GM18517 (cell line): ENCODE measurements around the gene PPA2.
"Not testable (repeated sequence)": the region's sequence is repeated elsewhere in the genome, so short reads cannot be mapped to it uniquely, and the experiment has no call there.

Experiments used
- ATAC-seq: cut with Tn5 transposase; IDR thresholded peaks from one replicate; pipeline ENCODE4 v1.9.1; 2021; ENCODE audit warnings: mild to moderate bottlenecking, moderate library complexity; ENCODE audit not compliant: unreplicated experiment

PPA2 gene

DNA sequence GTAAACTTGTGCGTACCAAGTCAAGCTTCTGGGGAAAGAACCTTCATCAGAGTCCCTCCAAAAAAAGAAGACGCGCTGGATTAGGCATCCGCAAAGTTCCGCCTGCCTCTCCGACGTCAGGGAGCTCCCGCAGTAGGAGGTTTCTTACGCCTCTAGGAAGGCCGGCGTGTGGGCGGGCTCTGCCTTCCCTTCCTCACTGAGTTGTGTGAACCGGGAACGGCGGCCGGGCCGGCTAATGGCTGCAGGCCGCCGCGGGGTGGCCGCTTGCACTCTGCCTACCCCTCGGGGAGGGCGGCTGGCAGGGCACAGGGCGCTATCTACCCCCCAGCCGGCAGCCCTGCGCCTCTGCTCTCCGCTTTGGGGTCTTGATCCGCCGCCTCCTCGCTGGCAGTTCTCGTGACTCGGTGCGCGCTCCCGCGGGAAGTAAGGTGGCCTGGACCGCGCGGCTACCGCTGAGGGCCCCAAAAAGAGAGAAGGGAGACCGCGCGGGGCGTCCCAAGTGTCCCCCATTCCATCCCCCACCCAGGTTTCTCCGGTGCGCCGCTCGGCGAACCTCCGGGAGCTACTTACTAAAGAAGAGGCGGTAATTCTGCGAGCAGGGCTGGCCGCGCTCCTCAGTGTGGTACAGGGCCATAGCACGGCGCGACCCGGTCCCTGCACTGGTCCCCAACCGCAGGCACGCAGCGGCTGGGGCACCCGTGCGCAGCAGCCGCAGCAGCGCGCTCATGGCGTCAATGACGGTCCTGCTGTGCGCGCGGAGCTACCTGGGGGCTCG lies at the start of gene PPA2:
TSS of gene PPA2 (minus strand) at position 739 of the 775 bp plus-strand sequence. CDS start at position 727, 12 bp downstream.
- ATAC-seq = peak; percentile 73

DNA sequence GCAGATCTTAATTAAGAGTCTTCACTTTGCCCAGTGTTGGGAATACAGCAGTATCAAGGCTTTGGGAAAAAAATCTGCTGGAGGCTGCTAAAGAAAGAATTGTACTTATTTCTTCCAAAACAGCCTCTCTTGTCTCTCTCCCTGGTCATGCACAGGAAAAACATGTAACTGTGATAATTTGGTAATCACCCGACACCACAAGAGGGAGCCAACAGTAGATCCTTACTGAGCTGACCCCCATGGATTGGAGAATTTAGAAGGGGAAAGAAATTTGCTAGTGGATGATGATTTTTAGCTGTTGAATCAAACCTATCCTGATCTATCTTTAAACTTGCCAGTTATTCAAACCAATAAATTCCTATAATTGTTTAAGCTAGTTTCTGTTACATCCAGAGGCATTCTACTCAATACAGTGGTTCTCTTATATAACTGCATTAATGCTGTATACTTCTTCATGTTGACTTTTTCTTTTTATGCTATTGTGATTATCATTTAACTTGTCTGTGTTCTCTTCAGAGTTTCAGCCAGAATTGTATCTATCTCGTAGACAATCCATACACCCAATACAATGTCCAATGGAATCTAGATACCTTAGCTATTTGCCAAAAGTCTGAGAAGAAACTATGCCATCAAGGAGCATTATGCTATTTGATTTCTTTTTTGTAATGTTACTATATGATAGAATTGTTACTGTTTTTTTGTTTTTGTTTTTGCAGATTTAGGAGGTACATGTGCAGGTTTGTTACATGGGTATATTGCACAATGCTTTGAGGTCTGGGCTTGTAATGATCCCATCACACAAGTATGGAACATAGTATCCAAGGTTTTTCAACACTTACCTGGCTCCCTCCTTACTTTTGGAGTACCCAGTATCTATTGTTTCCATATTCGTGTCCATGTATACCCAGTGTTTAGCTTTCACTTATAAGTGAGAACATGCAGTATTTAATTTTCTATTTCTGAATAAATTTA lies 47.2 kb upstream of the PPA2 start:
- ATAC-seq = peak; percentile 76

DNA sequence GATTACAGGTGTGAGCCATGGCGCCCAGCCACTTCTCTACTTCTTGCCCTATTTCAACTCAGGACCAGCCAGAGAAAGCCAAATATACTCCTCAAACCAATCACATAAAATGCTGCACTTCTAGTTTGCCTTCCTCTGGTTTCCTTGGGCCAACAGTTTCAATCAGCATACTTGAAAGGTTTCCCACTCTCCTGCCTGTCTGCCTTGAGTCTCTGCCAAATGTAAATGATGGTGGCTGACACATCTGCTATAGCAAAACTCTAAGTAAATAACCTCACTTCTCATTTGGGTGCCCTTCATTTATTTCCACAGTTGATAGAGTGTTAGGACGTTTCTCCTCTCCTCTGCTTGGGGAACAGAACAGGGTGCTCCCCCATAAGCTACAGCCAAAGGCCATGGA lies 36.4 kb upstream of the PPA2 start:
- ATAC-seq = no peak

DNA sequence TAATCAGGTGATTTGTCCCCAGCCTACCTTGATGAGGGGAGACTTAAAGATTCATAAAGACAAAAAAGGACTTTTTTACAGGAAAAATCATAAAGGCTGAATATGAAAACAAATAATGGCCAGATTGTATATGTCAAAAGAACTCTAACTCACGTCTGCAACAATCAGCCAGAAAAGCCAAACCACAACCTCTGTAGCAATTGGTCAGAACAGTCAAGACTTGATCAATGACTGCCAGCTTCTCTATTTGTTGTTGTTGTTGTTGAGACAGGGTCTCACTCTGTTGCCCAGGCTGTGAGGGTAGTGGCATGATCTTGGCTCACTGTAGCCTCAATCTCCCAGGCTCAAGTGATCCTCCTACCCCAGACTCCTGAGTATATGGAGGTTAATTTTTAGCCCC lies 35.9 kb upstream of the PPA2 start:
- peak; percentile 5 for ATAC-seq

DNA sequence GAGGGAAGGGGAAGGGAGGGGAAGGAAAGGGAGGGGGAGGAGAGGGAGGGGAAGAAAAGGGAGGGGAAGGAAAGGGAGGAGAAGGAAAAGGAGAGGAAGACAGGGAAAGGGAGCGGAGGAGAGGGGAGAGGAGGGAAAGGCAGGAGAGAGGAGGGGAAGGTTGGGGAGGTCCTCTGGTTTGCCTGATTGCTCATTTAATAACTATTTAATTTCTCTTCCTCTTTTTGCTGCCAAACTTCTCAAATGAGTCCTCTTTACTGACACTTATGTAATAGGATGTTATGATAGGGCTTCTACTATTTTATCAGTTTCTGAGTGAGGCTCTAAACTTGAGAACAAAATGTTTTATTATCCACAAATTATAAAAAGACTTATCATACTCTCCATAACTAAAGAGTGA lies 35.4 kb upstream of the PPA2 start:
- peak; percentile 97 for ATAC-seq

- ATAC-seq = no peak
Observed at GRCh38 chr4:105504744-105505143, 30.9 kb upstream of the PPA2 start.

DNA sequence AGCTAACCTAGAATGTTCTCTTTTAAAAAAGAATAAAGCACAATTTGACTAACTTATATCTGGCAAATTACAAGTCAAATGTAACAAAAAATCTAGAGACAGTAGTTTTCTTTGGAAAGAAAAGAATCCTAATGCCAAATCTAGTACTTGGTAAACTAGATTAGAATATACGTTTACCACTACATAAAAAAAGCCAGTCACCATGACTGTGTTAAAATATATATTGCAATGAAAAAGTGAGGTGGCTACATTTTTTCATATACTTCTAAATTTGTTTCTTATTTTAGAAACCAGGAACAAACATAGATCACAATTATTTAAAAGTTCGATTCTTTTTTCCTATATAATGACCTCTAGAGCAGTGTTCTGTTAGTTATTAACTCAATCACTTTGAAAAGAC lies 29.6 kb upstream of the PPA2 start:
- ATAC-seq = no peak

GRCh38 chr4:105496899-105497298 lies 23.0 kb upstream of the PPA2 start:
- no peak for ATAC-seq

- no peak for ATAC-seq
Observed at GRCh38 chr4:105495667-105496066, 21.8 kb upstream of the PPA2 start.

DNA sequence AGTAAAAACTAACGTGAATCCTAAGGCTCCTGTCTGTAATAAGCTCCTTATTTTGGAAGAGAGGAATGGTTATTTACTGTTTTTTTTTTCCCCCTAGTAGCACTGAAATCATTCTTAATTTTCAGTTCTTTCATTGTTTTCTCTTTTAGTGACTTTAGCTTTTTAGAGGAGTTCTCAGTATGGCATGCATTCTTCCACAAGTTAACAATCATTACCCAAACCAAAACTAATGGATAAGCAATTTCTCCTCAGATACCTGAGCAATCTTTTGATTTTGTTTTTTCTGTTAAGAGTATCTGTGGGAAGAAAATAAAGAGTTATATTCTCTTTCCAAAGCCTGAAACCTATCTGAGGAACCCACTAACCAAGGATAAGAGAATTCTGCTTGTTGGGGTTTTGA lies 16.7 kb upstream of the PPA2 start:
- ATAC-seq = no peak

DNA sequence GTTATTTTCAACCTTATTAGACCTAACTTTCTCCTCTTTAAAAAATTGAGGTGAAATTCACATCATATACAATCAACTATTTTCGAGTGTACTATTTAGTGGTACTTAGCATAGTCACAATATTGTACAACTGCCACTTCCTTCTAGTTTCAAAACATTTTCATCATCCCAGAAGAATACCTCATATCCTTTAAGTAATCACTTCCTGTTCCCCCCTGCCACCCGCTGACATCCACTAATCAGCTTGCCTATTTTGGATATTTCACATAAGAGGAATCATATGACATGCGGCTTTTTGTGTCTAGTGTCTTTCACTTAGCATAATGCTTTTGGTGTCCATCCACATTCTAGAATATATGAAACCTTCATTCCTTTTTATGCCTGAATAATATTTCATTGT lies 10.0 kb upstream of the PPA2 start:
- ATAC-seq = no peak

DNA sequence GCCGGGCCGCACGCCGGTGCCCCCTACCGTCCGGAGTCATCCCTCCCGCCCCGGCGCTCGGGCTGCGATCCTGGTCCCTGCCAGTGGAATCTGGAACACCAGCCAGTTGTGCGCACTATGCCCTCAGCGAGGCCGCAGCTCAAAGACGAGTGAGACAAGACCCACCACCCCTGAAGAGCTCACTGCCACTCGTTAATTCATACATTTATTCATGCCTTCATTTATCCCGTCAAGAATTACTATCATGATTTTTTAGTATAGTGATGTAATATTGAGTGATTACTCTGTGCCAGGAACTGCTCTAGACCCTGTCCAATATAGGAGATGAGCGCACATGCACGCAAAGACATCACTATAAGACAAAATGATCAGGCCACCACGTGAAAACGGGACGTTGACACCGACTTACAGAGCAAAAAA lies 247 bp upstream of the PPA2 start:
- peak; percentile 22 for ATAC-seq

DNA sequence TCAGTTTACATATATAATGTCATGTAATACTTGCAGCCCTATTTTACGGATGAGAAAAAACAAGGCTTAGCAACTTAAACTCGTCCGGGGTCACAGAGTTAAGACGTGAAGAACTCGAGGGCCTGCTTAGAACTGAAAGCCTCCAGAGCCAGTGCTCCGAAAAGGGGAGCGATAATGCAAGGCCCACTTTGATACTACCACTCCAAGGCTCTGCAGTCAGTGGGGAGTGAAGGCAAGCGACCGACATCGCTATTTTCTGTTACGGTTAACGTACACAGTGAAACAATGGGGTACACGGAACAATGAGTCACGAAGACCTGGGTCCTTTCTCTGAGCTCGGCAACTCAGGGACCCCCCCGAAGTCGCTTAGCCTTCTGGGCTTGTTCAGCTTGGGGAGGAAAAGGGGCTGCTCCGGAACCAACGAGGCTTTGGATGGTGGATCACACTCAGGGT lies 965 bp downstream of the PPA2 start:
- ATAC-seq = peak; percentile 0

DNA sequence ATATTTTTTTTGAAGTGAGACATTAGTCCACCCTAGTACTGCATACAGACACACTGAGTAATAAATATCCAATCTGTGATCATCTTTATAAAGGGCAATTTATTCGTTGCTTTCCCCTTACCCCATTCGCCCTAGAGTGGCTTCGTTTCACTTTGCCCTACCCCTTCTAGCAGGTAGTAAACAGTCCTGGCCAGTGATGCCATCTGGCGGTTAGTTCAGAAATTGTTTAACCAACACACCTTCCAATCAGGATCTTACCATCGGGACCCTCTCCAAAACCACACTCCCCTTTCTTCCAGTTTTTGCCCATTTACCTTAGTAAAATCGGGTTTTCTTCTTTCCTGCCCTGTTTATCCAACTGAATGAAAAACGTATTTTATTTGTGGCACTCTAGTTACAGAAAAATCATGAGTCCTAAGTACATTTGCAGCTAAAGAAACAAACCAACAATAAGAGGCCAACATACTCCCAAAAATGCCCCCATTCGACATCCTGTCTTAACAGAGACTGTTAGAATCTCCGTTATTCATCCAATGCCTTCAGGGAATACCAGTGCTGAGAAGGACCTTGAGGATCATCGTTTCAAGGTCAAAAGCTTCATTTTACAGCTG lies 2.2 kb downstream of the PPA2 start:
- peak; percentile 36 for ATAC-seq

DNA sequence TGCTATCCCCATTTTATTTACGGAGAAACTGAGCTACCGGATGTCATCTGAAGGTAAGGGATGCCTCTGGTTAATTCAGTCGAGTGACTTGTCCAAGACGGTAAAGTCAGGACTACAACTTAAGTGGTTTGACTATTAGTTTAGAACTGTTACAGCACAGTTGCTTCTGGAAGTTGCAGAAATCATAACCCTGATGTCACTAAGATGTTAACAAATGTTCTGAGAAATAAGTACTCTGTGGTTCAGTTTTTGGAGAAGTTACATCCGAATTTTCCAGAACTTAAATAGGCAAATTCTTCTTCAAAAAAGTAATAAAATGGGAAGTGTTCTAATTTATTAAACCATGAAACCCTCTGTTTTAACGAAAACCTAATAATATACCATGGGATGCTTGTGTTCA lies 3.1 kb downstream of the PPA2 start:
- ATAC-seq = no peak

DNA sequence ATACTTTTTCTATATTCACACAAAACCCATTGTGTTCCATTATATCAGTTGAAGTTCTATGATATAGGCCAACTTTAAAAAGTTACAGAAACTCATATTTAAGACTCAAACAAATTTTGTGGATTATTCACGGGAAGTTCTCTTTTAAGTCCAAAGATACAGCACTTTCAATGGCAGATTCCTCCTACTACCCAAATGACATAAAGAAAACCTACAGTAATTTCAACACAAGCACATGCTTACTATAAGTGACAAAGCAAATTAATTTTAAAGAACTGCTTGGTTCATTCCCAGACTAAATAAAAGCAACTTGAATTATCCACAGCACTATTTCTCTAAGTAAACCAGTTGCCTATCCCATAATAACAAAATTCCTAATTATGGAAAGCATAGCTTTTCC lies 4.1 kb downstream of the PPA2 start:
- no peak for ATAC-seq

DNA sequence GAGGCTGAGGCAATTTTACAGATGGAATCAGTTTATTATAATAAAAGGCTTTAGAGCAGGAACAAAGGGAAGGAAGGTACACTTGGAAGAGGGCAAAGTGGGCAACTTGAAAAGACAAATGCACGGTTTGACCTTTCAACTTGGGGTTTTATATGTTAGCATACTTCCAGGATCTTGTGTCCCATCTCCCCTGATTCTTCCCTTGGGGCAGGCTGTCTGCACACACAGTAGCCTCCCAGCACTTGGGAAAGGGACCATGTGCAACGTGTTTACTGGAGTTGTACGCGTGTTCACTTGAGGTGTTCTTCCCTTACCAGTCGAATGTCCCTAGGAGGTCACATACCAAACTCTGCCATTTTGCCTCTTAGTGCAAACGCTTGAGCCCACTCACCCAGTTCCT lies 7.3 kb downstream of the PPA2 start:
- ATAC-seq = no peak

DNA sequence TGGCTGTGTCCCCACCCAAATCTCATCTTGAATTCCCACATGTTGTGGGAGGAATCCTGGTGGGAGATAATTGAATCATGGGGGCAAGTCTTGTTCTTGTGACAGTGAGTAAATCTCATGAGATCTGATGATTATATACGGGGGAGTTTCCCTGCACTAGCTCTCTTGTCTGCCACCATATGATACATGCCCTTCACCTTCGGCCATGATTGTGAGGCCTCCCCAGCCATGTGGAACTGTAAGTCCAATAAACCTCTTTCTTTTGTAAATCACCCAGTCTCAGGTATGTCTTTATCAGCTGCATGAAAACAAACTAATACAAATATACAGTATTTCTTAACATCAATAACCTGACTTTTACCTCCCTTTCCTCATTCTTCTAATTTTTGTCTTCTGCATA lies 9.3 kb downstream of the PPA2 start:
- not testable (repeated sequence) for ATAC-seq

GRCh38 chr4:105462576-105462975 lies 11.3 kb downstream of the PPA2 start:
- no peak for ATAC-seq

DNA sequence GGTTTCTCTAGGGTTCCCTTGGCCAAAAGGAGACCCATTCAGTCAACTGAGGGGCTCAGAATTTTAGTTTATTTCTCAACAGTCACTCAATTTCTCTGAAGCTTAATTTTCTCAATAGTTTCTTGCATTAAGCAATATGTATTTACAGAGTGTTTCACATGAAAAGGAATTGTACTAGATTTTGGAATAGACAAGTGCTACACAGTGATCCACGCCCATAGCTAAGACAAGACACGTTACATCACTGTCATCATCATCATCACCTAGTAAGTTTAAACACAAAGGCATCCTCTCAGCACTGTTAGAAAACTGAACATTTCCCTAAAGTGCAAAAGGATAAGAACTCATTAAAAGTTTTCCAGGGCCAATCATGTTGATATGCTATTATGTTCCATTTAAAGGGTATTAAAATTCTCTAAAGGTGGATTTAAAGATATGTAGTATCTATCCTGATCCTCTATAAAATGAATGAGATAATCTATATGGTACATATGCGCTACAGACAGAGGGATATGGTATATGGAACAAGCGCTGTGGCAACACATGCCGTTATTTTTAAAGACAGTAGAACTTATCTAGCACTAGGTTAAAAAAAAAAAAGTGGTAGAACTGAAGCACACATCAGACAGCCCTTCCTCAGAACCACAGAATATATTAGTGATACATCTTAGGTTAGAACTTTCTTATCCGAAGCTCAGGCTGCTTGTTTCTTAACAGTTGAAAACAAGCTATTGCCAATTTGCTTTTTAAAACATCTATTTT lies 12.1 kb downstream of the PPA2 start:
- ATAC-seq = no peak

DNA sequence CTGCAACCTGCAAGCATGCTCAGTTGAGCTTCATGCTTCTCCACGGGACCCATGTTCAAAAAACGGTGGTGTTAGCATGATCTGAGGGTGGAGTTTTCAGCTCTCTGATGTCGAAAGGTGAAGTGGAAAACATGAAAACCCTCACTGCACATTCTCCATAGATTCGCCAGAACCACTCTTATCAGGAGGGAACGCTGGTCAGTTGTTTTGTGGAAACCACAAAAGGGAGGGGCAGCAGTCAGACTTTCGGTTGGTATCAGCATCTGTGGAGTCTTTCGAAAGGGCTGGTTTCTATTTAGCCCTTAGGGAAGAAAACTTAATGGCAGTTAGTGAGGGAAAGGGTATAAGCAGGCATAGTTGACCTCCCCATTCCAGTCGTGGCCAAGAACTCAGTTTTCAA lies 12.6 kb downstream of the PPA2 start:
- ATAC-seq = no peak
